ENCODE measurements around the gene GPAT2.
"Not testable (repeated sequence)": the region's sequence is repeated elsewhere in the genome, so short reads cannot be mapped to it uniquely, and the experiment has no call there.

GRCh38 chr2:96061901-96062300 is 27.2 kb upstream of the GPAT2 start:
- TF ChIP-seq ZNF558 (CRISPR knock-in tag; IDR thresholded peaks at IDR 0.05; ENCODE audit: borderline replicate concordance); FOXA1 (IDR thresholded peaks at IDR 0.05); FOXA1 (CRISPR knock-in tag; IDR thresholded peaks at IDR 0.05); MXI1 (IDR thresholded peaks at IDR 0.05; ENCODE audit: borderline replicate concordance, low read depth, low read length); POLR2AphosphoS5 (IDR thresholded peaks at IDR 0.05; ENCODE audit: low read depth, low read length); ZNF629 (CRISPR knock-in tag; conservative IDR thresholded peaks at IDR 0.05); ZFP91 (CRISPR knock-in tag; IDR thresholded peaks at IDR 0.05; ENCODE audit: borderline replicate concordance): not testable (repeated sequence)

All from HepG2 (cell line).